HepG2 (cell line): ENCODE data around the gene TECTB. TPM values are rescaled to one million over a fixed set of nuclear protein-coding genes. Genes with fewer than 3 reads are reported as not detected.

Source experiments
- ATAC-seq: fragments of 200-7000 bp; cut with Tn5 transposase; 3 replicates; pipeline ENCODE4 v1.9.1; 2020; ENCODE audit warnings: mild to moderate bottlenecking, moderate library complexity
- BruUV-seq: library from RNA; stranded (reverse); fragments of 400-500 nt; replicated peaks from 2 replicates; lab custom pipeline; 2021; lab: Mats Ljungman, UMichigan
- CTCF ChIA-PET: fragments of 300-600 bp; formaldehyde crosslinking; extraction: SDS; loops from one replicate; lab custom pipeline; 2021; ENCODE audit warnings: low total read pairs, inconsistent platforms, low intra/inter-chr PET ratio; lab: Yijun Ruan, JAX
- POLR2A ChIA-PET: fragments of 350-600 bp; sonication (Branson Sonifier 250); formaldehyde crosslinking; loops from one replicate; lab custom pipeline; 2020; ENCODE audit warnings: antibody characterized with exemption, inconsistent platforms; lab: Yijun Ruan, JAX
- DNase-seq: peaks from one replicate; pipeline ENCODE4 v3.0.0-alpha.2; 2015; ENCODE audit warnings: low spot score
- FAIRE-seq: peaks from 3 replicates; lab custom pipeline; 2011; peaks lifted over from hg19 to GRCh38; lab: Jason Lieb, UNC
- H2AFZ ChIP-seq: one replicate; pipeline ENCODE4 v1.6.1; 2011; ENCODE audit warnings: low read length, inconsistent platforms
- H3K27ac ChIP-seq: fragments of 300-600 bp; 3 replicates; pipeline ENCODE4 v1.8.0; 2011; ENCODE audit warnings: mixed run types, mild to moderate bottlenecking, mixed read lengths, low read length, inconsistent platforms; ENCODE audit not compliant: insufficient read depth; ENCODE audit errors: extremely low read length
- H3K27me3 ChIP-seq, 2 experiments: fragments of 200-600 bp in 1 of 2; 2 replicates in 1 of 2; 3 replicates in 1 of 2; pipeline versions ENCODE4 v1.6.0 to v1.8.0; 2011; ENCODE audit warnings: low read length in 2 of 2, mild to moderate bottlenecking in 2 of 2, moderate library complexity in 2 of 2, inconsistent platforms in 1 of 2; ENCODE audit not compliant: insufficient read depth in 2 of 2, control insufficient read depth in 1 of 2
- H3K36me3 ChIP-seq, 2 experiments: fragments of 200-600 bp in 1 of 2; replicated peaks in 1 of 2; 2 replicates in 1 of 2; 3 replicates in 1 of 2; pipeline versions ENCODE4 v1.5.1 to v1.8.0; 2011; ENCODE audit warnings: low read length in 2 of 2, inconsistent platforms in 1 of 2; ENCODE audit not compliant: insufficient read depth in 2 of 2, control insufficient read depth in 1 of 2
- H3K4me1 ChIP-seq: 2 replicates; pipeline ENCODE4 v1.5.1; 2012; ENCODE audit warnings: low read length, inconsistent platforms; ENCODE audit not compliant: insufficient read depth
- H3K4me2 ChIP-seq: 2 replicates; pipeline ENCODE4 v1.6.0; 2011; ENCODE audit warnings: low read depth, low read length, inconsistent platforms
- H3K4me3 ChIP-seq, 3 experiments: fragments of 200-600 bp in 1 of 3; sonication (generic), shearing (Covaris generic) in 1 of 3; replicated peaks in 1 of 3; 2 replicates each; pipeline ENCODE4 v1.5.1; 2011 to 2016; ENCODE audit warnings: low read length in 3 of 3, inconsistent platforms in 2 of 3, low read depth in 2 of 3, mild to moderate bottlenecking in 2 of 3, control low read depth in 1 of 3, mixed read lengths in 1 of 3; ENCODE audit not compliant: insufficient read depth in 1 of 3
- H3K79me2 ChIP-seq: one replicate; pipeline ENCODE4 v1.6.1; 2011; ENCODE audit warnings: low read length, inconsistent platforms; ENCODE audit not compliant: insufficient read depth
- H3K9ac ChIP-seq: 2 replicates; pipeline ENCODE4 v1.6.0; 2011; ENCODE audit warnings: mild to moderate bottlenecking, low read depth, low read length, inconsistent platforms; ENCODE audit not compliant: insufficient read depth
- H3K9me3 ChIP-seq: 2 replicates; pipeline ENCODE4 v1.5.1; 2012; ENCODE audit warnings: mild to moderate bottlenecking, low read length
- H4K20me1 ChIP-seq: 2 replicates; pipeline ENCODE4 v1.6.0; 2011; ENCODE audit warnings: inconsistent platforms, mild to moderate bottlenecking, low read length, moderate library complexity; ENCODE audit not compliant: insufficient read depth
- CEBPZ ChIP-seq: IDR thresholded peaks from 2 replicates; pipeline ENCODE4 v1.6.1; 2012; ENCODE audit warnings: low read length, improper control_type of control experiment
- FIP1L1 ChIP-seq: fragments of 200-400 bp; formaldehyde crosslinking; IDR thresholded peaks from 2 replicates; pipeline ENCODE4 v1.6.1; 2018; ENCODE audit warnings: low read depth, mild to moderate bottlenecking, low read length, moderate library complexity, borderline replicate concordance; ENCODE audit not compliant: insufficient read depth
- KDM3A ChIP-seq: IDR thresholded peaks from 2 replicates; pipeline ENCODE4 v1.6.1; 2018; ENCODE audit warnings: low read depth, missing compliant biosample characterization
- MTF1 ChIP-seq: sonication (generic); formaldehyde crosslinking; IDR thresholded peaks from 2 replicates; pipeline ENCODE4 v1.5.0; 2020; ENCODE audit warnings: missing genetic modification reagents
- SKIL ChIP-seq: sonication (generic); formaldehyde crosslinking; IDR thresholded peaks from 2 replicates; pipeline ENCODE4 v1.8.0; 2022; ENCODE audit warnings: missing genetic modification reagents, mild to moderate bottlenecking, moderate library complexity, borderline replicate concordance
- SNAPC5 ChIP-seq: sonication (generic); formaldehyde crosslinking; IDR thresholded peaks from 2 replicates; pipeline ENCODE4 v1.8.1; 2023; ENCODE audit warnings: mild to moderate bottlenecking, missing genetic modification reagents, borderline replicate concordance
- SRF ChIP-seq: IDR thresholded peaks from 2 replicates; pipeline ENCODE4 v1.6.1; 2011; ENCODE audit warnings: mild to moderate bottlenecking, low read depth, low read length, moderate library complexity
- TOE1 ChIP-seq: sonication (generic); formaldehyde crosslinking; IDR thresholded peaks from 2 replicates; pipeline ENCODE4 v1.4.0; 2020; ENCODE audit warnings: mild to moderate bottlenecking, missing genetic modification reagents
- ZNF253 ChIP-seq: sonication (generic); formaldehyde crosslinking; IDR thresholded peaks from 2 replicates; pipeline ENCODE4 v1.8.0; 2022; ENCODE audit warnings: mild to moderate bottlenecking, missing genetic modification reagents, borderline replicate concordance
- ZNF672 ChIP-seq: sonication (generic); formaldehyde crosslinking; IDR thresholded peaks from 2 replicates; pipeline ENCODE4 v1.8.1; 2022; ENCODE audit warnings: missing genetic modification reagents
- WGBS: methylation state at CpG from one replicate; pipeline ENCODE4 v1.1.6; 2017; ENCODE audit warnings: low lambda C conversion rate; 5-methylcytosine and 5-hydroxymethylcytosine counted together
- in situ Hi-C: cut with HindIII; loops from 2 replicates; pipeline ENCODE4 v1.10.0; 2017; ENCODE audit warnings: low pct_unique_long_range_greater_than_20kb; ENCODE audit not compliant: extremely low pct_ligation_motif_present
- intact Hi-C: fragments of 100-400 bp; cut with micrococcal nuclease; formaldehyde crosslinking; loops from one replicate; pipeline ENCODE4 v1.10.0; 2022; ENCODE audit not compliant: unreplicated experiment
- polyA plus RNA-seq, 8 experiments: library from polyadenylated mRNA; depleted of rRNA in 3 of 8; stranded (reverse) in 7 of 8; unstranded in 1 of 8; fragments of >200 nt; fragmentation: Illumina TruSeq in 4 of 8; extraction: Trizol in 4 of 8; gene quantifications; 2 replicates each; pipeline versions ENCODE4 v1.2.1 to v1.2.3, GENCODE V29; 2011 to 2016; ENCODE audit warnings: low read depth in 4 of 8, missing spikeins in 1 of 8, mixed read lengths in 1 of 8; ENCODE audit not compliant: insufficient read depth in 1 of 8
- total RNA-seq, 5 experiments: library from RNA; depleted of rRNA; stranded (reverse); fragments of >200 nt; fragmentation: Illumina TruSeq; extraction: Trizol; gene quantifications; 2 replicates each; pipeline ENCODE4 v1.2.3, GENCODE V29; 2016; ENCODE audit warnings: low read depth in 1 of 5

The TECTB gene
- total and polyA plus RNA-seq, 2 of the 13 experiments (the other 11 are each of a cell fraction or from before 2014, with no cell fraction given), result 0.78 to 1.8 TPM

- no peak for TF ChIP-seq CEBPZ
- TF ChIP-seq SKIL (CRISPR knock-in tag), result no peak
- TF ChIP-seq TOE1, result no peak
- TF ChIP-seq FIP1L1, result no peak
- TF ChIP-seq SRF, result no peak
- TF ChIP-seq ZNF672 (CRISPR knock-in tag), result no peak
- TF ChIP-seq SNAPC5 (CRISPR knock-in tag), result no peak
Observed at GRCh38 chr10:112244197-112244596, 39.0 kb upstream of the TECTB start (continued).

- H3K79me2 ChIP-seq, result no peaks in the 10 kb centered on the region
- WGBS, result 85% methylated on average over 2 of the region's 2 CpGs
- no peak overlapping the region for H3K9ac ChIP-seq
- no peak for FAIRE-seq
- intact Hi-C loops, result no loop called here
- ATAC-seq, result no peak
- no peaks in the 10 kb centered on the region for H3K36me3 ChIP-seq
- H4K20me1 ChIP-seq, result no peaks in the 10 kb centered on the region
- in situ Hi-C loops, result no loop called here
- H3K27ac ChIP-seq, result no peak overlapping the region
- TF ChIP-seq KDM3A (CRISPR knock-in tag), result no peak
- no peak for TF ChIP-seq MTF1 (CRISPR knock-in tag)
- no peak for TF ChIP-seq ZNF253 (CRISPR knock-in tag)
- TF ChIP-seq, all 625 proteins: peak for 0
- H3K4me2 ChIP-seq, result no peak overlapping the region
- H3K4me1 ChIP-seq, result no peaks in the 10 kb centered on the region
- no TSS peak for BruUV-seq
- H2AFZ ChIP-seq, result no peak overlapping the region
- H3K9me3 ChIP-seq, result peaks cover 23% of the 10 kb centered on the region
- no peaks in the 10 kb centered on the region for H3K27me3 ChIP-seq
- no peak for DNase-seq
- POLR2A ChIA-PET, result no interaction called here
- H3K4me3 ChIP-seq, result no peak overlapping the region
- CTCF ChIA-PET, result no interaction called here
Observed at GRCh38 chr10:112247791-112248190, 35.4 kb upstream of the TECTB start.
